Astrocyte (in vitro differentiated cells and primary cell): Measurements from ENCODE around the gene CRB2. TPM values are rescaled to one million over a fixed set of nuclear protein-coding genes. Genes with fewer than 3 reads are reported as not detected.

Experiments used
- DNase-seq: peaks from one replicate; pipeline ENCODE4 v3.0.0-alpha.2; 2010; ENCODE audit warnings: low read depth
- FAIRE-seq: peaks from 2 replicates; lab custom pipeline; 2011; peaks lifted over from hg19 to GRCh38; lab: Jason Lieb, UNC
- H2AFZ ChIP-seq: 2 replicates; pipeline ENCODE4 v1.6.0; 2012; ENCODE audit warnings: low read depth, low read length, inconsistent platforms
- H3K27ac ChIP-seq: 2 replicates; pipeline ENCODE4 v1.5.1; 2011; ENCODE audit warnings: low read depth, low read length, inconsistent platforms
- H3K27me3 ChIP-seq: 2 replicates; pipeline ENCODE4 v1.6.0; 2011; ENCODE audit warnings: low read length, inconsistent platforms; ENCODE audit not compliant: insufficient read depth
- H3K36me3 ChIP-seq: 2 replicates; pipeline ENCODE4 v1.5.1; 2011; ENCODE audit warnings: low read length, inconsistent platforms; ENCODE audit not compliant: insufficient read depth
- H3K4me1 ChIP-seq: 2 replicates; pipeline ENCODE4 v1.5.1; 2011; ENCODE audit warnings: low read length, inconsistent platforms; ENCODE audit not compliant: insufficient read depth
- H3K4me2 ChIP-seq: 2 replicates; pipeline ENCODE4 v1.6.0; 2012; ENCODE audit warnings: low read length, inconsistent platforms
- H3K4me3 ChIP-seq: 2 replicates; pipeline ENCODE4 v1.5.1; 2011; ENCODE audit warnings: low read depth, mild to moderate bottlenecking, low read length, inconsistent platforms; ENCODE audit not compliant: insufficient read depth
- H3K79me2 ChIP-seq: 2 replicates; pipeline ENCODE4 v1.6.0; 2012; ENCODE audit warnings: mild to moderate bottlenecking, low read length, inconsistent platforms; ENCODE audit not compliant: insufficient read depth
- H3K9ac ChIP-seq: 2 replicates; pipeline ENCODE4 v1.6.0; 2012; ENCODE audit warnings: mild to moderate bottlenecking, low read length, inconsistent platforms
- H3K9me3 ChIP-seq: 2 replicates; pipeline ENCODE4 v1.5.1; 2012; ENCODE audit warnings: low read depth, mild to moderate bottlenecking, low read length, inconsistent platforms; ENCODE audit not compliant: insufficient read depth
- H4K20me1 ChIP-seq: 2 replicates; pipeline ENCODE4 v1.6.0; 2012; ENCODE audit warnings: low read length, inconsistent platforms; ENCODE audit not compliant: insufficient read depth
- H3K27ac Mint-ChIP-seq: one replicate; pipeline ENCODE4 v1.8.0; 2021; ENCODE audit warnings: mild to moderate bottlenecking, mixed read lengths; ENCODE audit not compliant: unreplicated experiment
- H3K27me3 Mint-ChIP-seq: one replicate; pipeline ENCODE4 v1.8.0; 2021; ENCODE audit warnings: low read depth, mixed read lengths; ENCODE audit not compliant: unreplicated experiment
- H3K36me3 Mint-ChIP-seq: one replicate; pipeline ENCODE4 v1.8.0; 2021; ENCODE audit warnings: low read depth, mixed read lengths; ENCODE audit not compliant: unreplicated experiment
- H3K4me1 Mint-ChIP-seq: one replicate; pipeline ENCODE4 v1.8.0; 2021; ENCODE audit warnings: low read depth, mixed read lengths; ENCODE audit not compliant: unreplicated experiment
- H3K4me3 Mint-ChIP-seq: one replicate; pipeline ENCODE4 v1.8.0; 2021; ENCODE audit warnings: mild to moderate bottlenecking, moderate library complexity, mixed read lengths; ENCODE audit not compliant: unreplicated experiment
- H3K9me3 Mint-ChIP-seq: one replicate; pipeline ENCODE4 v1.8.0; 2021; ENCODE audit warnings: mild to moderate bottlenecking, mixed read lengths; ENCODE audit not compliant: unreplicated experiment
- EZH2 ChIP-seq: IDR thresholded peaks from 2 replicates; pipeline ENCODE4 v1.6.1; 2012; ENCODE audit warnings: mild to moderate bottlenecking, low read length, inconsistent platforms; ENCODE audit not compliant: insufficient read depth
- total RNA-seq: library from RNA; stranded (reverse); gene quantifications from 2 replicates; pipeline ENCODE4 v1.2.1, GENCODE V29; 2021
- TF ChIP-seq, protein P1 (sequence below): IDR thresholded peaks from 2 replicates; pipeline ENCODE4 v1.5.1; 2011; ENCODE audit warnings: low read depth, mild to moderate bottlenecking, inconsistent platforms, low read length, moderate library complexity; ENCODE audit not compliant: insufficient read depth

Gene CRB2
- total RNA-seq, 1 donor from 2014 or later = 2.4 TPM

DNA sequence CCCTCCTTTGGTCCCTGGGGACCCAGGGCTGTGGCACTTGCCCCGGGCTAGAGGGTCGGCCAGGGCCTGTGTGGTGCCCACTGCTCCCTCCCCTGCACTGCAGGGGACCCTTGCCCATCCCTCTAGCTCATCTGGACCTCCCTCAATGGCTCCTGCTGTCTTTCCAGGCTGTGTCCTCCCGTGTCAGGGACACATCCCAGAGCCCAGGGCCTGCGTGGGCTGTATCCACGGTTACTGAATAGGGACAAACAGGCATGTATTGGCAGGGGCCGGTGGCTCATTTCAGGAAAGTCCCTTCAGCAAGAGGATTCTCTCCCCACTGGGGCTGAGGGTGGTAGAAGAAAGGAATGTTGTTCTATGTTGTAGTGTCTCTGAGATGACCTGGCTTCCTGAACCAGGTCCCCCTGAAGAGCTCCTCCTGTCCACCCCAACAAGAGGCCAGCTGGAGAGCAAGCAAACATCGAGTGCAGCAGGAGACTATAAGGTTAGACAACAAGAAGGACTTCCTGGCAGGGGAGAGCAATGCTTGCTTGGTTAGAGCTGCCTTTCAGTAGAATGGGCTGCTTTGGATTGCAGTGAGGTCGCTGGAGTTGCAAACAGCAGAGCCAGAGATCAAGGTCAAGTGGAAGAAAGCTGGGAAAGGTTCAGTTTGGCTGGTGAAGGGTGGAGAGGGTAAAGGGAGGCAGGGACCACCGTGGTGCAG is 1.0 kb upstream of the CRB2 start:
- no peak overlapping the region for H3K27ac Mint-ChIP-seq
- H3K27me3 Mint-ChIP-seq = peaks cover 46% of the 10 kb centered on the region
- peaks cover 24% of the 10 kb centered on the region for H3K4me1 Mint-ChIP-seq
- FAIRE-seq (no peak), DNase-seq (no peak)
- no peaks in the 10 kb centered on the region for H3K9me3 Mint-ChIP-seq
- Histone ChIP-seq H3K9ac (no peak overlapping the region), H3K27ac (no peak overlapping the region), H3K9me3 (no peaks in the 10 kb centered on the region), H3K27me3 (peaks cover 30% of the 10 kb centered on the region), H3K4me2 (no peak overlapping the region), H2AFZ (no peak overlapping the region), H3K4me1 (peaks cover 5% of the 10 kb centered on the region), H3K36me3 (no peaks in the 10 kb centered on the region), H3K4me3 (no peak overlapping the region), H4K20me1 (no peaks in the 10 kb centered on the region), H3K79me2 (no peaks in the 10 kb centered on the region)
- H3K4me3 Mint-ChIP-seq = peak overlapping the region; percentile 66
- no peaks in the 10 kb centered on the region for H3K36me3 Mint-ChIP-seq
- TF ChIP-seq, protein P1, sequence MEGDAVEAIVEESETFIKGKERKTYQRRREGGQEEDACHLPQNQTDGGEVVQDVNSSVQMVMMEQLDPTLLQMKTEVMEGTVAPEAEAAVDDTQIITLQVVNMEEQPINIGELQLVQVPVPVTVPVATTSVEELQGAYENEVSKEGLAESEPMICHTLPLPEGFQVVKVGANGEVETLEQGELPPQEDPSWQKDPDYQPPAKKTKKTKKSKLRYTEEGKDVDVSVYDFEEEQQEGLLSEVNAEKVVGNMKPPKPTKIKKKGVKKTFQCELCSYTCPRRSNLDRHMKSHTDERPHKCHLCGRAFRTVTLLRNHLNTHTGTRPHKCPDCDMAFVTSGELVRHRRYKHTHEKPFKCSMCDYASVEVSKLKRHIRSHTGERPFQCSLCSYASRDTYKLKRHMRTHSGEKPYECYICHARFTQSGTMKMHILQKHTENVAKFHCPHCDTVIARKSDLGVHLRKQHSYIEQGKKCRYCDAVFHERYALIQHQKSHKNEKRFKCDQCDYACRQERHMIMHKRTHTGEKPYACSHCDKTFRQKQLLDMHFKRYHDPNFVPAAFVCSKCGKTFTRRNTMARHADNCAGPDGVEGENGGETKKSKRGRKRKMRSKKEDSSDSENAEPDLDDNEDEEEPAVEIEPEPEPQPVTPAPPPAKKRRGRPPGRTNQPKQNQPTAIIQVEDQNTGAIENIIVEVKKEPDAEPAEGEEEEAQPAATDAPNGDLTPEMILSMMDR = no peak
- TF ChIP-seq EZH2 = no peak

DNA sequence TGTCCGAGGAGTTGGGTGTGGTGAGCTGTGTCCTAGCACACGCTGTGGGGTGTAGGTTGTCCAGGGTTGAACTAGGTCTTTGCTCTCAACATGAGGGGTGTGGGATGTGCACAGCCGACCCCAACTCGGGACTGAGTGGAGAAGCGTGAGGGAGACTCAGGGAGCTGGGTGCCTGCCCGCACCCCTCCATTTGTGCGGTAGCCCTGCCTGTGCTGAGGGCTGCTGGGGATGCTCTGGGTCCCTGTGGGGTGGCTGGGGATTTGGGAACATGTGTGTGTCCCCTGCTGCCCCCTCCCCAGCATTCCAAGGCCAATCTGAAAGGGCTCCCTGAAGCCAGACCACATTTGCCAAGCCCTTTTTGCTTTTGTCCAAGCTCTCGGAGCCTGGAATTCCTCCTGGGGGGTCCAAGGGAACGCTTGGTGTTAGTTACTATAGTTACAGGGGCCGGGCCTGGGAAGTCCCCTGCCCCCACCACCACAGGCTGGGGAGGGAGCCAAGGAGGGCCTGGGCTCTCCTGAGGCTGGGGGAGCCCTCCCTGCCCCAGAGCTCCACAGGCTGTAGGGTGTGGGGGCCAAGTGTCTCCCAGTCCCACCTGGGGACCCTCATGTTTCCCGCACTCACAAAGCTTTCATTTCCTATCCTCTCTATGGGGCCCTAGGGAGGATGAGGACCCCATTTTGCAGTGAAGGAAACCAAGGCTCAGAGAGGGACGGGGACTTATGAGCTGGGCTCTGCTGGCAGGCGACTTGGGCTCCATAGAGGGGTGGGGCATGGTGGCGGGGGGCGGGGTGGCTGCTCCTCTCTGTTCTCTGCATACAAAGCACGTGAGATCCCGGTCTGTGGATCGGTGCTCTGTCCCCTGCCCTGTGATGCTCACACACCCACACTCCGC is 1.1 kb downstream of the CRB2 start:
- Histone ChIP-seq H3K9ac (no peak overlapping the region), H3K4me3 (no peak overlapping the region), H3K4me1 (peaks cover 5% of the 10 kb centered on the region), H3K79me2 (no peaks in the 10 kb centered on the region), H3K27me3 (peaks cover 17% of the 10 kb centered on the region), H4K20me1 (no peaks in the 10 kb centered on the region), H3K9me3 (no peaks in the 10 kb centered on the region), H3K4me2 (peak overlapping the region; percentile 8), H3K27ac (no peak overlapping the region), H2AFZ (no peak overlapping the region), H3K36me3 (no peaks in the 10 kb centered on the region)
- Mint-ChIP-seq H3K27ac (no peak overlapping the region), H3K4me1 (peaks cover 34% of the 10 kb centered on the region), H3K27me3 (peaks cover 28% of the 10 kb centered on the region), H3K9me3 (no peaks in the 10 kb centered on the region), H3K4me3 (peak overlapping the region; percentile 70), H3K36me3 (no peaks in the 10 kb centered on the region)
- DNase-seq (no peak), FAIRE-seq (no peak)
- peak; percentile 36 for TF ChIP-seq EZH2
- TF ChIP-seq, protein P1 = no peak
